Activated T-cell treated with anti-CD3 and anti-CD28 coated beads, Interleukin-2, amount 50 U/mL, for 72 hours (primary cell): ENCODE data around the gene CEPT1. TPM values are rescaled to one million over a fixed set of nuclear protein-coding genes. Genes with fewer than 3 reads are reported as not detected.
"Not testable (repeated sequence)": the region's sequence is repeated elsewhere in the genome, so short reads cannot be mapped to it uniquely, and the experiment has no call there.

ENCODE experiments used
- ATAC-seq, 2 donors: fragments of 150-1000 bp; cut with Tn5 transposase; replicated peaks in 1 of 2; 2 replicates each; pipeline ENCODE4 v1.10.0; 2021; ENCODE audit warnings: moderate library complexity in 2 of 2, mild to moderate bottlenecking in 1 of 2
- DNase-seq, 2 donors: peaks; one replicate each; pipeline ENCODE4 v3.0.0; 2021 to 2022; ENCODE audit warnings: mixed read lengths in 1 of 2
- H3K27ac Mint-ChIP-seq: one replicate; pipeline ENCODE4 v1.8.0; 2022; ENCODE audit warnings: mild to moderate bottlenecking, moderate library complexity, mixed read lengths
- H3K27me3 Mint-ChIP-seq: one replicate; pipeline ENCODE4 v1.8.0; 2022; ENCODE audit warnings: low read depth, mixed read lengths
- H3K36me3 Mint-ChIP-seq, 2 donors: one replicate each; pipeline ENCODE4 v1.8.0; 2022; ENCODE audit warnings: mixed read lengths in 2 of 2, mild to moderate bottlenecking in 1 of 2; ENCODE audit not compliant: insufficient read depth in 2 of 2
- H3K4me1 Mint-ChIP-seq: one replicate; pipeline ENCODE4 v1.8.0; 2022; ENCODE audit warnings: low read depth, mixed read lengths
- H3K4me3 Mint-ChIP-seq, 2 donors: one replicate each; pipeline ENCODE4 v1.8.0; 2022; ENCODE audit warnings: mild to moderate bottlenecking in 2 of 2, mixed read lengths in 2 of 2, moderate library complexity in 2 of 2
- H3K9me3 Mint-ChIP-seq, 2 donors: one replicate each; pipeline ENCODE4 v1.8.0; 2022; ENCODE audit warnings: mixed read lengths in 2 of 2
- total RNA-seq, 2 donors: library from RNA; stranded (reverse); gene quantifications; one replicate each; pipeline ENCODE4 v1.2.3, GENCODE V29; 2022

Gene CEPT1
- total RNA-seq, 2 donors from 2014 or later: 44.5 to 50.4 TPM

DNA sequence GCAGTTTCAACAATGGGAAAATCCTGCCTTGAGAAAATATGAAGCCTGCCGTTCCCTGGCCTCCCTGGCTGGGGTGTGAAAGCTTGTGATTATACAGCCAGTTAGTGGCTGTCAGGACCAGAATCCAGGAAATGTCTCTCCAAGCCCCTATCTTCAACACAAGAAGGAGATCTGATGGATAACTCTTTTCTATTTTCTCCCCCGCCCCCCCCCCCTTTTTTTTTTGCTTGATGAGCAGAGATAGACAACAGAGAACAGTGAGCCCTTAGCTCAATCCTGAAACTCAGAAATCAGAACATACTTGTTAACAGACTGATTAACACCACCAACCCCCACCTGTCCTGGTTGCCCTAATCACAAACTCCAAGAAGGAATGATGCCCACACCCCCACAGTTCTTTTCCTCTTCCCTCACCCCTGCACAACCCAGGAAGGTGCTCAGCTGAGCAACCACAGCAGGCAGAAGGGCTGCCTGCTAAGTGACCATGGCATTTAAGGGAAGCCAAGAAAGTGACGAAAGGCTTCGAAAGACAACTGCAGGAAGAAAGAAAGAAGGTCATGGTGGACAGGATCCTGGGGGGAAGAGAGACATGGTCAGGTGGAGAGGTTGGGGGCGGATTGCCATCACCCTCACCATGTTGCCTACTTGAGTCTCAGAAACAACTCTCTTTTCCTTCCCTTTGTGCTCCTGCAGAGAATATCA lies 72.8 kb downstream of the CEPT1 start:
- DNase-seq (no peak), ATAC-seq (no peak)
- Mint-ChIP-seq H3K4me3 (peak overlapping the region; percentile 76 to 82), H3K27me3 (no peaks in the 10 kb centered on the region), H3K27ac (peak overlapping the region; percentile 94), H3K4me1 (peaks cover 81% of the 10 kb centered on the region), H3K36me3 (no peaks in the 10 kb centered on the region), H3K9me3 (peaks cover 0 to 2% of the 10 kb centered on the region in 2 donors)

DNA sequence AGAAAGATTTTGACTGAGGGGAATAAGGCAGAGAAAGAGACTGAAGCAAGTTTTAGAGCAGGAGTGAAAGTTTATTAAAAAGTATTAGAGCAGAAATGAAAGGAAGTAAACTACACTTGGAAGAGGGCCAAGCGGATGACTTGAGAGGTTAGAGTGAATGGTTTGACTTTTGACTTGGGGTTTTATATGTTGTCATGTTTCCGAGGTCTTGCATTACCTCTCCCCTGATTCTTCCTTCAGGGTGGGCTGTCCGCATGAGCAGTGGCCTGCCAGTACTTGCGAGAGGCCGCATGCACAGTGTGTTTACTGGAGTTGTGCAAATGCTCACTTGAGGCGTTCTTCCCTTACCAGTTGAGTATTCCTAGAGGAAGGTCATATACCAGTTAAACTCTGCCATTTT lies 73.4 kb downstream of the CEPT1 start:
- Mint-ChIP-seq H3K27ac (peak overlapping the region; percentile 94), H3K27me3 (no peaks in the 10 kb centered on the region), H3K4me3 (peak overlapping the region; percentile 76 to 82), H3K4me1 (peaks cover 82% of the 10 kb centered on the region), H3K9me3 (peaks cover 0 to 7% of the 10 kb centered on the region in 2 donors), H3K36me3 (peaks cover 0 to 4% of the 10 kb centered on the region in 2 donors)
- DNase-seq (no peak), ATAC-seq (no peak)

DNA sequence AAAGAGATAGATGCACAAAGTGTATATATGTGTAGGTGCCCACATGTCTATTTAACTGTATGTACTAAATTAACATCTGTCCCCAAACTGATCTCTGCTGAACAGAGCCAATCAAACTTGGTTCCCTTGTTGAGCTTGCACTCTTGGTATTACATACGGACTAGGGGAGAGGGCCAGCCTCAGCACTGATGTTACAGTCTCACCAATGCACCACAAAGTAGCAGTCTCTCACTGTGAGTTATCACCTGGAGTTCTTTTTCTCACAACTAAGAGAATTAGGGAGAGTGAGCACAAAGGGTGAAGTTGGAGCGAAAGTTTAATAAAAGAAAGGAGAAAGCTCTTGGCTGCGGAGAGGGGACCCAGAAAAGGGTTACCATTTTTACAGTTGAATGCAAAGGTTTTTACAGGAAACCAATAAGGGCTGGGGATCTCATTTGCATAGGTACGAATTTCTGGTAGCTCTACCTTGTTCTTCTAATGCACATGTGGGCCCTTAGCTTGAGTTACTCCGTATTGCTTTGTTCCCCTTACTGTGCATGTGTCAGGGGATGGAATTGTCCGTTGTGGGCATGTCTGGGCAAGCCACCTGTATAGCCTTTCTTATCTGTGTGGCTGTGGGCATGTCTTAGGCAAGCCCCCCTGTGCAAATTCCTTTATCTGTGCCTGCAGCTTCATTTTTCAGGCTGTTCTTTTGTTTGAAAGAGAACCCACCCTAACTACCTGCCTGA lies 74.2 kb downstream of the CEPT1 start:
- ATAC-seq: peak in 1 of 2 donors; percentile 0
- DNase-seq: no peak
- H3K4me3 Mint-ChIP-seq: peak overlapping the region; percentile 76 to 82
- peaks cover 0 to 7% of the 10 kb centered on the region in 2 donors for H3K9me3 Mint-ChIP-seq
- peaks cover 83% of the 10 kb centered on the region for H3K4me1 Mint-ChIP-seq
- H3K27me3 Mint-ChIP-seq: no peaks in the 10 kb centered on the region
- H3K27ac Mint-ChIP-seq: peak overlapping the region; percentile 94
- H3K36me3 Mint-ChIP-seq: peaks cover 0 to 8% of the 10 kb centered on the region in 2 donors

DNA sequence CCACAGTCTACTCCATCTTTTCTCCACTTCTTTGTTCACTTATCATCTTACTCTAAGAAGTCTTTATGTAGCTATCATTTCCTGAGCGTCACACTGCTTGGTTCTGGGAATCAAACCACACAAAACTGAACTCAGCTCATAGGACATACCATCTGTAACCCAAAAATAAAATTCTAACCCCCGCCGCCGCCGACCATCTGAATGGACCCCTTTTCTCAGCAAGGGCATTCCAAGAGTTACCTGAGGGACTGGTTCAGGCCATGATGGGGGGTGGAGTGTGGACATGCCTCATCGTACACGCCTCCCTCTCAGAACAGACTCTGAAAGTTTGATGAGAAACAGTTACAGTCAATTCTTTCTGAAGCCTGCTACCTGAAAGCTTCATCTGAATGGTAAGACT lies 74.9 kb downstream of the CEPT1 start:
- peak; percentile 36 to 41 for ATAC-seq
- Mint-ChIP-seq H3K36me3 (peaks cover 0 to 8% of the 10 kb centered on the region in 2 donors), H3K9me3 (peaks cover 0 to 7% of the 10 kb centered on the region in 2 donors), H3K4me3 (peak overlapping the region; percentile 76 to 82), H3K27me3 (no peaks in the 10 kb centered on the region), H3K27ac (peak overlapping the region; percentile 94), H3K4me1 (peaks cover 83% of the 10 kb centered on the region)
- peak; percentile 72 to 73 for DNase-seq

DNA sequence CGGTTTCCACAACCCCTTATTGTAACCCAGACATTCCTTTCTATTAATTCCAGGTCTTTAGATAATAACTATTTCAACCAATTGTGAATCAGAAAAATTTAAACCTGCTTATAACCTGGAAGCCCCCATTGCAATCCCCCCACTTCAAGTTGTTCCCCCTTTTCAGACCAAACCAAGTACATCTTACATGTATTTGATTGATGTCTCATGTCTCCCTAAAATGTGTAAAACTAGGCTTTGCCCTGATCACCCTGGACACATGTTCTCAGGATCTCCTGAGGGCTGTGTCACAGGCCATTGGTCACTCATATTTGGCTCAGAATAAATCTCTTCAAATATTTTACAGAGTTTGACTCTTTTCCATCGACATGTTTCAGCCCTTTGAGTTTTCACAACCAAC lies 75.3 kb downstream of the CEPT1 start:
- not testable (repeated sequence) for ATAC-seq, H3K9me3 Mint-ChIP-seq, H3K27me3 Mint-ChIP-seq, DNase-seq, H3K36me3 Mint-ChIP-seq
- peak overlapping the region; percentile 76 to 82 for H3K4me3 Mint-ChIP-seq
- H3K4me1 Mint-ChIP-seq: peaks cover 83% of the 10 kb centered on the region
- H3K27ac Mint-ChIP-seq: peak overlapping the region; percentile 94

DNA sequence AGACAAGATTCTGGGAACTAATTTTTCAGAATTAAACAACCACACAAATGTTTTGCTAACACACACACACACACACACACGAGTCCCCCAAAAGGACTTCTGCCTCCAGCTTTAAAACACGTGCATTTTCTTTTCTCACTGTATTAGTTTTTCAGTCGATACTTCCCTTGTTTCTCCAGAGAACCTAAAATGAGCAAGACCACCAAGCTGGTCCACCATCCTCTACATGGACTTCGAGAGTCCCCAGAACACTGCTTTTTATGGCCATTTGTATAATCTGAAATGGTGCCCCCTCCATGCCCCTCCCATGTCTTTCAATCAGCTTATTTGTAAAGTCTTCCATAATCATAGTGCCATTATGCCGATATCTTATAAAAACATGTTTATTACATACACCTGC lies 76.7 kb downstream of the CEPT1 start:
- no peak for DNase-seq

DNA sequence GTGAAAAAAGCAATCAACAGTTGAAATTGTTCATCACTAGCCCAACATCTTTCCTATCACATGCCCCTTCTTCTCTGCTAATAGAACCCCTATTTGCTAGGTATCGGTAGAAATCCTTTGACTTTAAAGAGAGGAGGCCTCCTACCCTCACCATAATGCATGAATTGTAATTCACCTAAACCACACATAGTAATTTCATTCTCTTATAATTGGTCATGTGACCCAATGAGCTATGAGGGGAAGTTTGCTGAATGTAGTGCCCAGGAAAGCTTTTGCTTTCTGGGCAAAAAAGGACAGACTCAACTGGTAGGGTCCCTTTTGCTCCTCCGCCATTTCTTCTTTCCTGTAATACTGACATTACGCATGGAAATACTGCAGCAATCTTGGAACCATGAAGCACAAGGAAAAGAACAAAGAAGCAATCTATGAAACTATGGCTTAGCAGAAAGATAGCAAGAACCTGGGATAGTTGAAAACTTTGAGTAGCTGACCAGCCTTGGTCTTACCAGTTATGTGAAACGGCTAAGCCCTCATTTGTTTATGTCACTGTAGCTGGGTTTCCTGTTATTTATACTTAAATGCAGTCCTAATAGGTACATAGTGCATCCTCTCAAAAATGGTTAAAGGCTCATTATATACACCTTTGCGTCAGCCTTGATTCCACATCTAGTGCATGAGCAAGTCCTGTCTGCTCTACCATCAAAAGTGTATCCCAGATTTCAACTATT lies 77.3 kb downstream of the CEPT1 start:
- Mint-ChIP-seq H3K27ac (peak overlapping the region; percentile 94), H3K4me1 (peaks cover 100% of the 10 kb centered on the region), H3K36me3 (peaks cover 0 to 8% of the 10 kb centered on the region in 2 donors), H3K9me3 (peaks cover 0 to 7% of the 10 kb centered on the region in 2 donors), H3K27me3 (no peaks in the 10 kb centered on the region), H3K4me3 (peak overlapping the region; percentile 76 to 82)
- DNase-seq (no peak), ATAC-seq (peak; percentile 16 to 29)

More for the DNA sequence above, 76.7 kb downstream of the CEPT1 start:
- H3K36me3 Mint-ChIP-seq: peaks cover 0 to 8% of the 10 kb centered on the region in 2 donors
- ATAC-seq: no peak
- H3K4me3 Mint-ChIP-seq: peak overlapping the region; percentile 76 to 82
- H3K27ac Mint-ChIP-seq: peak overlapping the region; percentile 94
- peaks cover 95% of the 10 kb centered on the region for H3K4me1 Mint-ChIP-seq
- H3K9me3 Mint-ChIP-seq: peaks cover 0 to 7% of the 10 kb centered on the region in 2 donors
- H3K27me3 Mint-ChIP-seq: no peaks in the 10 kb centered on the region

DNA sequence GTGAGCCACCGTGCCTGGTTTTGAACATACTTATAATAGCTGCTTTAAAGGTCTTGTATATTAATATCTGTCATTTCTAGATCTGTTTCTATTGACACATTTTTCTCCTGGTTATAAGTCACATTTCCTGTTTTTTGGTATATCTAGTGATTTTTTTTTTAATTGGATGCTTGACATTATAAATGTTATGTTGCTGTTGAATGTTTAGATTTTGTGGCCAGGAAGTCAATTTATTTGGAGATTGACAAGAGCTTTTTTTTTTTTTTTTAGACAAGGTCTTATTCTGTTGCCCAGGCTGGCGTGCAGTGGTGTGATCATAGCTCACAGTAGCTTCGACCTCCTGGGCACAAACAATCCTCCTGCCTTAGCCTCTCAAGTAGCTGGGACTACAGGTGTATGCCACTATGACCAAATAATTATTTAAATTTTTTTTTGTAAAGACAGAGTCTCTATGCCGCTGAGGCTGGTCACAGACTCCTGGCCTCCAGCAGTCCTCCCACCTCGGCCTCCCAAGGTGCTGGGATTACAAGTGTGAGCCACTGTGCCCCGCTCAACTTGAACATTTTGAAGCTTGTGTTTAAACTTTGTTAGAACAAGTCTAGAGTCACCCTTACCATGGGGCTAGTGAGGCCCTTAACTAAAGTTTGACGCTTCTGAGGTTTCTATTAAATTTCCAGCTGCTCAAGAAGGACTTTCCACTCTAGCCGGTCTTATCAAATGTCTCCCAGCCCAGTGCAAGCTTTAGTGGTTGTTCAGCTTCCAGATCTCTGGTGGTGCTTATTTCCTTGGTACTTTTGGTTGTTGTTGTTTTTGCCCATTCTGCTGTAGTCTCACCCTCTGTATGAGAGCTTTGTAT lies 78.9 kb downstream of the CEPT1 start:
- Mint-ChIP-seq H3K27ac (peak overlapping the region; percentile 91), H3K27me3 (no peaks in the 10 kb centered on the region), H3K4me1 (peaks cover 98% of the 10 kb centered on the region), H3K4me3 (peak overlapping the region; percentile 76 to 82), H3K9me3 (peaks cover 0 to 7% of the 10 kb centered on the region in 2 donors), H3K36me3 (peaks cover 0 to 8% of the 10 kb centered on the region in 2 donors)
- no peak for DNase-seq
- no peak for ATAC-seq

DNA sequence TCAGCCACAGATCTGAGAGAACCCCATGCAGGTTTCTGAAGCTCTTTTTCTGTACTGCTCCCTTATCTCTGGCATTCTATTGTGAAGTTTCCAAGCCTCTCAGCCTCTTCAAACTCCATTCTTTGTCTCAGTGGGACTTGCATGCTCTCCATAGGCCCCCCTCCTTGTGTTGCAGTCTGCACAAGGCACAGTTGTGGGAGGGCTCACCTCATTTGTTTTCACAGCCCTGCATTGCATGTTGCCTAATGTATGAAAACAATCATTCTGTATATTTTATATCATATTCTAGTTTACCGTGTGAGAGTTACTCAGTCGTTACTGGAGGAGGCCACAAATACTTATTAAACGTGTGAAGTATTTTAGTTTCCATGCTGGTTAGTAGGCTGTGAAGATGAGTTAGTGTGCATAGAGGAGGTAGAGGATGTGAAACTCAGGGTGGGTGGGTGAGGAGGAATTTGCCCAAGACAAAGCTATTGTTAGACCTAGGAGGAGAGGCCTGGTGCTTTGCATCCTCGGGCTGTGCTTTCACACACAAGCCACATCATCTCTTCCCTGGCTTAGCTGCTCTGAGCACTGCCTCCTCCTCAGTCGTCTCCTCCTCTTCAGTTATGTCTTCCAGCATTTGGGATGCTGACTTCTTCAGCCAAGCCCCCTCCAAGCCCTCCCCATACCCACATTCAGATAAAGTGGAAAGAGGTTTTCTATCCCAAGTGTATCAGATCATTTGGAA lies 79.7 kb downstream of the CEPT1 start:
- H3K9me3 Mint-ChIP-seq: peaks cover 0 to 7% of the 10 kb centered on the region in 2 donors
- peaks cover 98% of the 10 kb centered on the region for H3K4me1 Mint-ChIP-seq
- DNase-seq: peak in 1 of 2 donors; percentile 49
- no peaks in the 10 kb centered on the region for H3K27me3 Mint-ChIP-seq
- H3K27ac Mint-ChIP-seq: peak overlapping the region; percentile 38
- H3K36me3 Mint-ChIP-seq: peaks cover 0 to 8% of the 10 kb centered on the region in 2 donors
- ATAC-seq: peak; percentile 9 to 16
- H3K4me3 Mint-ChIP-seq: peak overlapping the region; percentile 54 to 89

DNA sequence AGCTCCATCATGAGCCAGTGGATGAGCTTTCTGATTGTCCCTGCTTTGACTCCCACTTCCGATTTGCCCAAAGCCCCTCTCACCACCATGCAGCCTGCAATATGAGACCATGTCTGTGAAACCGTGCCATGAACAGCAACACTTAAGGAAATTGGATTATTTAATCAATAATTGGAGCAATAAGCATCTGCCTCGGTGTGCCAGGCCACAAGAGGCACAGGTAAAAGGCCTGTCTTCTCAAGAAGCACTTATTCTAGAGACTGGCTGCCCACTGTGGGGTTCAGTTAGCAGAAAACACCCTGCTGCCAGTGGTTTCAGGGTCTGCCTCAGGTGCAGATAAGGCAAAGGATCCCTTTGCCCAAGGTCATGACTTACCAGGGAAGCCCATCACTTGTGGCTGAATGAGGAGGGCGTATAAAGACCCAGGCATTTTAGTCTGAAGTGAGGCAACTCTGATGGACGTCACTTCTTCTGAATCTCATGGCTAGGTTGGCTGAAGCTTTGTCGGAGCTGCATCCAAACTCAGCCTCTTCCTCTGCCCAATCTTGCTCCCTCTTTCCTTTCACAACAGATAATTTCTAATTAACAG lies 80.4 kb downstream of the CEPT1 start:
- peaks cover 98% of the 10 kb centered on the region for H3K4me1 Mint-ChIP-seq
- H3K27ac Mint-ChIP-seq: peak overlapping the region; percentile 62
- peak overlapping the region; percentile 55 to 89 for H3K4me3 Mint-ChIP-seq
- H3K36me3 Mint-ChIP-seq: peaks cover 0 to 8% of the 10 kb centered on the region in 2 donors
- no peak for DNase-seq
- ATAC-seq: no peak
- H3K9me3 Mint-ChIP-seq: peaks cover 0 to 7% of the 10 kb centered on the region in 2 donors
- no peaks in the 10 kb centered on the region for H3K27me3 Mint-ChIP-seq

DNA sequence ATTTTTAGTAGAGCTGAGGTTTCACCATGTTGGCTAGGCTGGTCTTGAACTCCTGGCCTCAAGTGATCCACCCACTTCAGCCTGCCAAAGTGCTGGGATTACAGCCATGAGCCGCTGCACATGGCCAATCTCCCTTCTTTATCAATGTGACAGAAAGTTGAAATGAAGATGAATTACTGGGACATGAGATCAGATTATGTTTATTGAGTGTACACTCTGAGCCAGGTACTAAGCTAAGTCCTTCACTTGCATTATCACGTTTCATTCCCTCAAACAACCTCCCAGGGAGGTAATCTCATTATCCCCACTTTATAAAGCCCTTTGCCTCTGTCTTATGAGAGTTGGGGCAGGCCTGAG lies 81.2 kb downstream of the CEPT1 start:
- Mint-ChIP-seq H3K4me1 (peaks cover 98% of the 10 kb centered on the region), H3K27ac (peak overlapping the region; percentile 81), H3K27me3 (no peaks in the 10 kb centered on the region), H3K4me3 (peak overlapping the region; percentile 89 to 95), H3K36me3 (peaks cover 0 to 8% of the 10 kb centered on the region in 2 donors), H3K9me3 (peaks cover 0 to 7% of the 10 kb centered on the region in 2 donors)
- ATAC-seq (no peak), DNase-seq (no peak)
